SK-N-SH treated with all-trans-retinoic acid at 6 μM for 48 hours (cell line): ENCODE measurements around the gene HESX1.

ENCODE experiments used
- GLIS3 ChIP-seq: fragments of 250-450 bp; sonication (Bioruptor Pico); IDR thresholded peaks from 2 replicates; pipeline ENCODE4 v1.5.0; 2020; ENCODE audit warnings: mild to moderate bottlenecking, moderate library complexity
- ISL1 ChIP-seq: fragments of 250-450 bp; sonication (Bioruptor Pico); IDR thresholded peaks from 2 replicates; pipeline ENCODE4 v2.1.2; 2022; ENCODE audit warnings: mild to moderate bottlenecking, moderate library complexity

- no peak for TF ChIP-seq GLIS3 (CRISPR knock-in tag)
- no peak for TF ChIP-seq ISL1 (CRISPR knock-in tag)
Observed at GRCh38 chr3:57176045-57176444, 23.7 kb downstream of the HESX1 start.
